ENCODE data around the gene IFT74. TPM values are rescaled to one million over a fixed set of nuclear protein-coding genes. Genes with fewer than 3 reads are reported as not detected.

IFT74 gene
- total RNA-seq, 1 experiment from 2014 or later: 16.2 TPM

DNA sequence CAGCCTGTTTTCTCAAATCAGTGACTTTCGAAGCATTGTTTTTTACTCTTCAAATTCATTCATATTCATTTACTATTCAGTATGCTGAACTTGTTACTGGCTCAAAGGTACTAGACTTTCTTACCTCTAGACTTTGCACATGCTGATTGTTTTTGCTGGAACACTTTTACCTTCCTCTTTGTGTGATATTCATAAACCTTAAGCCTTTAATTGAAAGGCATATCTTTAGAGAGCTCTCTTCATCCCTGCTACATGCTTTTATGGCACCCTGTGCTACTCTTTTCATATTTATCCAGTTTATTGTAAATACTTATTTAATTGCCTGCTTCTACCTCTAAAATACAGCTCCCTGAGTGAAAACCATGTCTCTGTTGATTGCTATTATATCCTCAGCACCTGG, 97.9 kb downstream of the IFT74 start:
- Histone ChIP-seq H3K79me1 (ENCODE audit: insufficient read depth, low read depth, low read length, poor library complexity, severe bottlenecking) (no peaks in the 10 kb centered on the region), H3T11ph (ENCODE audit: low read length) (no peak overlapping the region), H3K79me2 (ENCODE audit: insufficient read depth, low read length) (no peaks in the 10 kb centered on the region), H3K18ac (ENCODE audit: insufficient read length, low read depth, low read length) (no peak overlapping the region), H2BK120ac (ENCODE audit: low read depth, low read length, poor library complexity, severe bottlenecking) (no peak overlapping the region), H3K27me3 (ENCODE audit: insufficient read depth, low read length) (no peaks in the 10 kb centered on the region), H3K9ac (ENCODE audit: extremely low read depth, insufficient read length, low read length) (no peak overlapping the region), H3K4me1 (ENCODE audit: insufficient read depth, low read length) (no peaks in the 10 kb centered on the region), H2AK5ac (ENCODE audit: insufficient read length, low read length) (no peak overlapping the region), H2BK20ac (ENCODE audit: low read depth, low read length, poor library complexity, severe bottlenecking) (no peak overlapping the region), H4K20me1 (ENCODE audit: control insufficient read depth, insufficient read depth, insufficient read length) (no peaks in the 10 kb centered on the region), H3K56ac (ENCODE audit: insufficient read length, low read depth, low read length) (no peak overlapping the region), H2AFZ (ENCODE audit: low read length) (no peak overlapping the region), H3K4ac (ENCODE audit: low read depth, low read length) (no peak overlapping the region), H3K23me2 (ENCODE audit: insufficient read length, low read depth, low read length, poor library complexity, severe bottlenecking) (no peaks in the 10 kb centered on the region), H4K8ac (replicated peaks; ENCODE audit: insufficient read length, low read depth, low read length) (no peak overlapping the region), H3K9me3 (ENCODE audit: control insufficient read depth, low read depth, low read length) (no peaks in the 10 kb centered on the region), H4K5ac (ENCODE audit: insufficient read length, low read depth, low read length) (no peak overlapping the region), H4K91ac (ENCODE audit: insufficient read length, low read depth, low read length) (no peak overlapping the region), H3K14ac (ENCODE audit: insufficient read depth, low read length) (no peak overlapping the region), H3K4me2 (ENCODE audit: insufficient read depth, insufficient read length, low read length) (no peak overlapping the region), H3K23ac (ENCODE audit: insufficient read length, low read depth, low read length) (no peak overlapping the region), H2BK15ac (ENCODE audit: low read depth, low read length) (no peak overlapping the region), H3K27ac (ENCODE audit: insufficient read length, low read depth, low read length) (no peak overlapping the region), H2BK12ac (ENCODE audit: insufficient read length, low read depth, low read length) (no peak overlapping the region), H2BK5ac (ENCODE audit: insufficient read length, low read length) (no peak overlapping the region)
- Mint-ChIP-seq H3K4me1 (no peaks in the 10 kb centered on the region), H3K36me3 (ENCODE audit: insufficient read depth in 1 of 3, low read depth in 3 of 3) (peaks cover 0 to 9% (median 0%) of the 10 kb centered on the region in 3 experiments; a peak in 4 of 7 replicates), H3K9me3 (no peaks in the 10 kb centered on the region), H3K4me3 (no peak overlapping the region), H3K27ac (no peak overlapping the region; a peak in 1 of 7 replicates), H3K27me3 (ENCODE audit: low read depth) (no peaks in the 10 kb centered on the region)
- no peak for DNase-seq
- TF ChIP-seq, protein P1, sequence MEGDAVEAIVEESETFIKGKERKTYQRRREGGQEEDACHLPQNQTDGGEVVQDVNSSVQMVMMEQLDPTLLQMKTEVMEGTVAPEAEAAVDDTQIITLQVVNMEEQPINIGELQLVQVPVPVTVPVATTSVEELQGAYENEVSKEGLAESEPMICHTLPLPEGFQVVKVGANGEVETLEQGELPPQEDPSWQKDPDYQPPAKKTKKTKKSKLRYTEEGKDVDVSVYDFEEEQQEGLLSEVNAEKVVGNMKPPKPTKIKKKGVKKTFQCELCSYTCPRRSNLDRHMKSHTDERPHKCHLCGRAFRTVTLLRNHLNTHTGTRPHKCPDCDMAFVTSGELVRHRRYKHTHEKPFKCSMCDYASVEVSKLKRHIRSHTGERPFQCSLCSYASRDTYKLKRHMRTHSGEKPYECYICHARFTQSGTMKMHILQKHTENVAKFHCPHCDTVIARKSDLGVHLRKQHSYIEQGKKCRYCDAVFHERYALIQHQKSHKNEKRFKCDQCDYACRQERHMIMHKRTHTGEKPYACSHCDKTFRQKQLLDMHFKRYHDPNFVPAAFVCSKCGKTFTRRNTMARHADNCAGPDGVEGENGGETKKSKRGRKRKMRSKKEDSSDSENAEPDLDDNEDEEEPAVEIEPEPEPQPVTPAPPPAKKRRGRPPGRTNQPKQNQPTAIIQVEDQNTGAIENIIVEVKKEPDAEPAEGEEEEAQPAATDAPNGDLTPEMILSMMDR (conservative IDR thresholded peaks at IDR 0.05): no peak
- no CpG with 5 or more reads among the region's 1 CpG for WGBS (ENCODE audit: extremely low coverage, insufficient read length, low lambda C conversion rate)
